ENCODE measurements around the gene GRM4.

DNA sequence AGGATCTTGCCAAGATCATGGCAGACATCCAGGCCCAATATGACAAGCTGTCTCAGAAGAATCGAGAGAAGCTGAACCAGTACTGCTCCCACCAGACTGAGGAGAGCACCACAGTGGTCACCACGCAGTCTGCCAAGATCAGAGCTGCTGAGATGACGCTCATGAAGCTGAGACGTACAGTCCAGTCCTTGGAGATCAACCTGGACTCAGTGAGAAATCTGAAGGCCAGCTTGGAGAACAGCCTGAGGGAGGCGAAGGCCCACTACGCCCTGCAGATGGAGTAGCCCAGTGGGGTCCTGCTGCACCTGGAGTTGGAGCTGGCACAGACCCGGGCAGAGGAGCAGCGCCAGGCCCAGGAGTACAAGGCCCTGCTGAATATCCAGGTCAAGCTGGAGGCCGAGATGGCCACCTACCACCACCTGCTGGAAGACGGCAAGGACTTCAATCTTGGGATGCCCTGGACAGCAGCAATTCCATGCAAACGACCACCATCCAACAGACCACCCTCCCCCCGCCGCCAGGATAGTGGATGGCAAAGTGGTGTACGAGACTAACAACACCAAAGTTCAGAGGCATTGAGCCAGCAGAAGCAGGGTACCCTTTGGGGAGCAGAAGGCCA, 44.7 kb upstream of the GRM4 start:
- TF ChIP-seq, protein P1, sequence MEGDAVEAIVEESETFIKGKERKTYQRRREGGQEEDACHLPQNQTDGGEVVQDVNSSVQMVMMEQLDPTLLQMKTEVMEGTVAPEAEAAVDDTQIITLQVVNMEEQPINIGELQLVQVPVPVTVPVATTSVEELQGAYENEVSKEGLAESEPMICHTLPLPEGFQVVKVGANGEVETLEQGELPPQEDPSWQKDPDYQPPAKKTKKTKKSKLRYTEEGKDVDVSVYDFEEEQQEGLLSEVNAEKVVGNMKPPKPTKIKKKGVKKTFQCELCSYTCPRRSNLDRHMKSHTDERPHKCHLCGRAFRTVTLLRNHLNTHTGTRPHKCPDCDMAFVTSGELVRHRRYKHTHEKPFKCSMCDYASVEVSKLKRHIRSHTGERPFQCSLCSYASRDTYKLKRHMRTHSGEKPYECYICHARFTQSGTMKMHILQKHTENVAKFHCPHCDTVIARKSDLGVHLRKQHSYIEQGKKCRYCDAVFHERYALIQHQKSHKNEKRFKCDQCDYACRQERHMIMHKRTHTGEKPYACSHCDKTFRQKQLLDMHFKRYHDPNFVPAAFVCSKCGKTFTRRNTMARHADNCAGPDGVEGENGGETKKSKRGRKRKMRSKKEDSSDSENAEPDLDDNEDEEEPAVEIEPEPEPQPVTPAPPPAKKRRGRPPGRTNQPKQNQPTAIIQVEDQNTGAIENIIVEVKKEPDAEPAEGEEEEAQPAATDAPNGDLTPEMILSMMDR (IDR thresholded peaks at IDR 0.05; ENCODE audit: low read length) = no peak
- TF ChIP-seq EZH2 (optimal IDR thresholded peaks at IDR 0.05; ENCODE audit: low read depth, low read length) = no peak
